Activated naive CD4-positive, alpha-beta T cell treated with anti-CD3 and anti-CD28 coated beads, Interleukin-2, amount 50 U/mL, for 24 hours (primary cell): ENCODE results near the gene RAD51D.
"Not testable (repeated sequence)": the region's sequence is repeated elsewhere in the genome, so short reads cannot be mapped to it uniquely, and the experiment has no call there.

Experiments used
- H3K27ac Mint-ChIP-seq: one replicate; pipeline ENCODE4 v1.8.0; 2021; ENCODE audit warnings: mild to moderate bottlenecking, mixed read lengths
- H3K27me3 Mint-ChIP-seq: one replicate; pipeline ENCODE4 v1.8.0; 2021; ENCODE audit warnings: mixed read lengths
- H3K36me3 Mint-ChIP-seq: one replicate; pipeline ENCODE4 v1.8.0; 2021; ENCODE audit warnings: mixed read lengths
- H3K4me1 Mint-ChIP-seq: one replicate; pipeline ENCODE4 v1.8.0; 2021; ENCODE audit warnings: mixed read lengths
- H3K4me3 Mint-ChIP-seq: one replicate; pipeline ENCODE4 v1.8.0; 2021; ENCODE audit warnings: mild to moderate bottlenecking, mixed read lengths
- H3K9me3 Mint-ChIP-seq: one replicate; pipeline ENCODE4 v1.8.0; 2021; ENCODE audit warnings: mixed read lengths

Gene RAD51D

DNA sequence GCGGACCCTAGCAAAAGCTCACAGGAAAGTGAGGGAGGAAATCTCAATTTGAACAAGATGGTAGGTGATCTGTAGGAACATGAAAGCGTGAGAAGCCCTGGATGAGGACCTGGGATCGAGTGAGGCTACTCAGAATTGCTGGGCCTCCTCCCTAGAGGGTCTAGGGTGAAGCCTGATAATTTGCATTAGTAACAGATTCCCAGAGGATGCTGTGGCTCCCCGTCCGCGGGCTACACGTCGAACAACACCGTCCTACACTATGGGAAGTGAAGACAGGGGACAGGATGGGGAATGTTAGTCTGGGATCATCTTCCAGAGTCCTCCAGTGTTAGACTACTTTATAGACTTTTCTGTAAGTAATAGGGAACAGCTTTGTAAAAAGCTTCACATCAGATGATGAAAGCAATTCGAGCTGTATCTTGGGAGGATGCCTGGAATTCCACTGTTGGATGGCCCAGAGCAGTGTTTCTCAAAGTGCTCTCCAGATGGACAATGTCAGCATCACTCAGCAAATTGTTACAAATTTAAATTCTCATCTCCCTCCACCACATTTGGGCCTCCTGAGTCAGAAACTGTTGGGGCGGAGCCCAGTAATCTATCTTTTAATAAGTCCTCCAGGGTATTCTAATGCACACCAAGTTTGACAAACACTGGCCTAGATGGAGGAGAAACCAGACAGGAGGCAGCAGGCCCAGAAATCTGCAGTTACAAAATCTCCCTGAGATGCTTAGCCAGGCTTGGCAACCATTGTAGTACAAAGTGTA lies 8.3 kb upstream of the RAD51D start:
- no peaks in the 10 kb centered on the region for H3K9me3 Mint-ChIP-seq
- no peak overlapping the region for H3K4me3 Mint-ChIP-seq

DNA sequence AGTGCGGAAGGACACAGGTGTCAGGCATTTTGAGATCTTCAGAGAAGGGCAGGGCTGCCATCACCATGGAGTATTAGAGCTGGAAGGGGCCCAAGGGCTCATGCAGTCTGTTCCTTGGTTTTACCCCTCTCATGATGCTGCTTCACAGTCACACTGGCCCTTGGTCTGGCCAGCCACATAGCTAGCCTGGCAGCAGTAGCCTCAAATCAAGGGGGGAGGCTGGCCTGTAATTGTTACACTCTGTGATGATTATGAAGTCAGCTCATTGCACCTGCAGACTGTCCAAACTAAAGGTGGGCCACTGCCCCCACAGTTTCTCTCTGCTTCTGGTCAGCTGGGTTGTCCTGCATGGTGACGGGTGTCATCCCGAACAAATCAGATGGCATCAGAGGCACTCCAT lies 1.7 kb upstream of the RAD51D start, which contains the start of gene FNDC8:
Gene FNDC8, plus strand, starts transcription at position 301 of the 400 bp plus-strand sequence. Its CDS starts 79 bp downstream, at position 380.
- peak within 1 kb of the TSS; percentile 36 for H3K4me3 Mint-ChIP-seq
- H3K27me3 Mint-ChIP-seq, result no peaks in the 10 kb centered on the region
- H3K9me3 Mint-ChIP-seq, result no peaks in the 10 kb centered on the region
- peaks cover 22% of the 10 kb centered on the region for H3K4me1 Mint-ChIP-seq
- H3K36me3 Mint-ChIP-seq, result peaks cover 3% of the 10 kb centered on the region
- peak within 1 kb of the TSS; percentile 59 for H3K27ac Mint-ChIP-seq

More for the DNA sequence above, 8.3 kb upstream of the RAD51D start:
- Mint-ChIP-seq H3K27ac (no peak overlapping the region), H3K36me3 (no peaks in the 10 kb centered on the region), H3K27me3 (no peaks in the 10 kb centered on the region), H3K4me1 (no peaks in the 10 kb centered on the region)

- peaks cover 32% of the 10 kb centered on the region for H3K4me1 Mint-ChIP-seq
- H3K27ac Mint-ChIP-seq, result peak overlapping the region; percentile 57
These were observed 1.7 kb downstream of the RAD51D start for GRCh38 chr17:35117984-35118383.

GRCh38 chr17:35116845-35117244 lies 2.8 kb downstream of the RAD51D start:
- H3K4me3 Mint-ChIP-seq, result no peak overlapping the region
- H3K4me1 Mint-ChIP-seq, result peaks cover 34% of the 10 kb centered on the region
- no peaks in the 10 kb centered on the region for H3K9me3 Mint-ChIP-seq
- H3K27ac Mint-ChIP-seq, result no peak overlapping the region
- H3K27me3 Mint-ChIP-seq, result no peaks in the 10 kb centered on the region
- H3K36me3 Mint-ChIP-seq, result peaks cover 3% of the 10 kb centered on the region

More at GRCh38 chr17:35117984-35118383, 1.7 kb downstream of the RAD51D start:
- Mint-ChIP-seq H3K27me3 (no peaks in the 10 kb centered on the region), H3K36me3 (peaks cover 3% of the 10 kb centered on the region), H3K9me3 (no peaks in the 10 kb centered on the region), H3K4me3 (peak overlapping the region; percentile 91)

DNA sequence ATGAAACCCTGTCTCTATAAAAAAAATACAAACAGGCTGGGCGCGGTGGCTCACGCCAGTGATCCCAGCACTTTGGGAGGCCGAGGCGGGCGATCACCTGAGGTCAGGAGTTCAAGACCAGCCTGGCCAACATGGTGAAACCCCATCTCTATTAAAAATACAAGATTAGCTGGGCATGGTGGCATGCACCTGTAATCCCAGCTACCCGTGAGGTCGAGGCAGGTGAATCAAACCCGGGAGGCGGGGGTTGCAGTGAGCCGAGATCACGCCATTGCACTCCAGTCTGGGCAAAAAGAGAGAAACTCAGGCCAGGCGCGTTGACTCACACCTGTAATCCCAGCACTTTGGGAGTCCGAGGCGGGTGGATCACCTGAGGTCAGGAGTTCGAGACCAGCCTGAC lies 8.9 kb downstream of the RAD51D start:
- not testable (repeated sequence) for H3K9me3 Mint-ChIP-seq, H3K4me1 Mint-ChIP-seq, H3K27me3 Mint-ChIP-seq, H3K4me3 Mint-ChIP-seq, H3K27ac Mint-ChIP-seq
- H3K36me3 Mint-ChIP-seq, result peaks cover 12% of the 10 kb centered on the region

- peak overlapping the region; percentile 31 for H3K27ac Mint-ChIP-seq
- no peaks in the 10 kb centered on the region for H3K9me3 Mint-ChIP-seq
- no peaks in the 10 kb centered on the region for H3K4me1 Mint-ChIP-seq
- no peaks in the 10 kb centered on the region for H3K27me3 Mint-ChIP-seq
- peaks cover 20% of the 10 kb centered on the region for H3K36me3 Mint-ChIP-seq
- no peak overlapping the region for H3K4me3 Mint-ChIP-seq
These were observed 14.7 kb downstream of the RAD51D start for GRCh38 chr17:35104844-35105450.

DNA sequence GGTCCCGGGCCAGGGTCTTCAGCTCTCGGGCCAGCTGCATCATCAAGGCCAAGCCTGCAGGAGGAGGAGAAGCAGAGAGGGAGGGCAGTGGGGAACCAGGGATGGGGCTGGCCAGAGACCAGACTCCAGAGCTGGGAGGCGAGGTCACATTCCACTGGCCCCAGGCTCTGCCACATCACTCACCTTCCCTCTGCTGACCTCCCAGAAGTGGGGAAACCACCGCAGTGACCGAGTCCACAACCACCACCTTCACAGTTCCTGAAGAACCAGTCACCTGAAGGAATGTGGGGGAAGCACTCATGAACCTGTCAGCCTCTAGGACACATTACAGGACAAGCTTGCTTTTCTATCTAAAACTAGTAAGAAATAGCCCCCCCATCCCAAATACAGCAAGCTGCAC lies 16.4 kb downstream of the RAD51D start:
- H3K4me1 Mint-ChIP-seq, result no peaks in the 10 kb centered on the region
- H3K27me3 Mint-ChIP-seq, result no peaks in the 10 kb centered on the region
- H3K27ac Mint-ChIP-seq, result no peak overlapping the region
- H3K36me3 Mint-ChIP-seq, result peaks cover 21% of the 10 kb centered on the region
- H3K9me3 Mint-ChIP-seq, result no peaks in the 10 kb centered on the region
- H3K4me3 Mint-ChIP-seq, result no peak overlapping the region

DNA sequence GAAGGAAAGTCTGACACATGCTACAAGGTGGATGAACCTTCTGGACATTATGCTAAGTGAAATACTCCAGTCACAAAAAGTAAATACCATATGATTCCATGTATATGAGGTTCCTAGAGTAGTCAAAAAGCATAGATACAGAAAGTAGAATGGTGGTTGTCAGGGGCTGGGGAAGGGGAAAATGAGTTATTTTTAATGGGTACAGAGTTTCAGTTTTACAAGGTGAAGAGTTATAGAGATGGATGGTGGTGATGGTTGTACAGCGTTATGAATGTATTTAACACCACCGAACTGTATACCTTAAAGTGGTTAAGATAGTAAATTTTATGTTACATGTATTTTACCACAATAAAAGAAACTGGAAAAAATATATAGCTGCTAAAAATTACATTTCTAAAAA lies 17.9 kb downstream of the RAD51D start:
- Mint-ChIP-seq H3K4me1 (no peaks in the 10 kb centered on the region), H3K27me3 (no peaks in the 10 kb centered on the region), H3K27ac (no peak overlapping the region), H3K36me3 (peaks cover 19% of the 10 kb centered on the region), H3K4me3 (no peak overlapping the region), H3K9me3 (no peaks in the 10 kb centered on the region)

DNA sequence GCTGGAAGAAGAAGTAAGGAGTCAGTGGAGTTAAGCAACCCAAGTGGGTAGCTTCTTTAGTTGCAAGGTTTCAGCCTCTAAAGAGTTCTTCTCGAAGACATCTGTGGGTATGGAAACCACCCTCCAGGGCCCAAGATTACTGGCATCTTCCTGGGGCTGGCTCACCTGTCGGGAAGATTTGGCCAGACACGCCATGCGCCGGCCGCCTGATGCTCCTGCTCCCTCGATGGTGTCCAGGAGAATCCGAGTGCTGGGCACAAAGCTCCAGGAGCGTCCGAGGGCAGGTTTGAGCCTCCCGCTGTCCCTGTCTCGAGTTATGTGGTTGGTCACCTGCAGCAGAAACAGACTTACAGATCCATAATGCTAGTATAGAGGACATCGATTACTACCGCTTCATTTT lies 18.6 kb downstream of the RAD51D start:
- Mint-ChIP-seq H3K4me1 (no peaks in the 10 kb centered on the region), H3K36me3 (peaks cover 17% of the 10 kb centered on the region), H3K4me3 (no peak overlapping the region), H3K27me3 (no peaks in the 10 kb centered on the region), H3K27ac (no peak overlapping the region), H3K9me3 (no peaks in the 10 kb centered on the region)

- no peaks in the 10 kb centered on the region for H3K27me3 Mint-ChIP-seq
- no peaks in the 10 kb centered on the region for H3K4me1 Mint-ChIP-seq
- H3K27ac Mint-ChIP-seq, result no peak overlapping the region
- peaks cover 10% of the 10 kb centered on the region for H3K36me3 Mint-ChIP-seq
- H3K4me3 Mint-ChIP-seq, result no peak overlapping the region
- H3K9me3 Mint-ChIP-seq, result no peaks in the 10 kb centered on the region
These were observed 19.8 kb downstream of the RAD51D start for GRCh38 chr17:35099908-35100307.

DNA sequence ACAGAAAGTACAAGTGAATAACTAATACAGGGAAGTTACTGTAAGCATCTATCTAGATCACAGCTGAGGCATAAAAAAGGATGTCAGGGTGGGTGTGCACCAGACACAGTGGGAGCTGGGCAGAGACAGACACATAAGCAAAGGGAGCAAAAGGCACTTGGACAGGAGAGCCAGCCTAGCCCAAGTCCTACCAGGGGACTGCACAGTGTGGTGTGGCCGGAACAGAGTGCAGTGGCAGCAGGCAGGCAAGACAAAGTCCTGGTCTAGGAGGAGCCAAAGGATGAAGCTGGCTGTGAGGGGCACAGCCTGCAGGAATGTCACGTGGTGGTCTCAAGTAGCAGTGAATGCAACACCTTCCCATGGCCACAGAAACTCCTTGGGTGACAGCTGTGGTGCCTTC lies 21.9 kb downstream of the RAD51D start:
- no peaks in the 10 kb centered on the region for H3K4me1 Mint-ChIP-seq
- H3K4me3 Mint-ChIP-seq, result no peak overlapping the region
- no peaks in the 10 kb centered on the region for H3K27me3 Mint-ChIP-seq
- no peak overlapping the region for H3K27ac Mint-ChIP-seq
- peaks cover 10% of the 10 kb centered on the region for H3K36me3 Mint-ChIP-seq
- H3K9me3 Mint-ChIP-seq, result no peaks in the 10 kb centered on the region

GRCh38 chr17:35095741-35096140 lies 23.9 kb downstream of the RAD51D start:
- no peaks in the 10 kb centered on the region for H3K9me3 Mint-ChIP-seq
- H3K27me3 Mint-ChIP-seq, result no peaks in the 10 kb centered on the region
- no peak overlapping the region for H3K27ac Mint-ChIP-seq
- no peak overlapping the region for H3K4me3 Mint-ChIP-seq
- H3K4me1 Mint-ChIP-seq, result peaks cover 5% of the 10 kb centered on the region
- peaks cover 8% of the 10 kb centered on the region for H3K36me3 Mint-ChIP-seq

DNA sequence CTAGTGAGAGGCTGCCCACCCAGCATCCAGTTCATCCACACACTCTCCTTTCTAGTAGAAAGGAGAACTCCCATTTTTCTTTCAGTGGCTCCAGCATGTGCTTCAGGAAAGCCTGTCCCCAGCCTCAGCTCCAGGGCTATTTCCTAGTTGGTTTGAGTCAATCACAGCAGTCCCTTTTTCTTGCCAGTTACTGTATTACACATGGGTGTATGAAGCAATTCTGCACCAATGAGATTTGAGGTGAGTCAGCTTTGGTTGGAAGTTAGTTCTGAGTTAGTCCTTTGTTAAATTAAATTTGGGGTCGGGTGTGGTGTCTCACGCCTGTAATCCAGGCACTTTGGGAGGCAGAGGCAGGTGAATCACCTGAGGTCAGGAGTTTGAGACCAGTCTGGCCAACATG lies 24.8 kb downstream of the RAD51D start:
- H3K27ac Mint-ChIP-seq, result no peak overlapping the region
- H3K4me1 Mint-ChIP-seq, result peaks cover 12% of the 10 kb centered on the region
- H3K4me3 Mint-ChIP-seq, result no peak overlapping the region
- no peaks in the 10 kb centered on the region for H3K27me3 Mint-ChIP-seq
- no peaks in the 10 kb centered on the region for H3K9me3 Mint-ChIP-seq
- peaks cover 5% of the 10 kb centered on the region for H3K36me3 Mint-ChIP-seq

DNA sequence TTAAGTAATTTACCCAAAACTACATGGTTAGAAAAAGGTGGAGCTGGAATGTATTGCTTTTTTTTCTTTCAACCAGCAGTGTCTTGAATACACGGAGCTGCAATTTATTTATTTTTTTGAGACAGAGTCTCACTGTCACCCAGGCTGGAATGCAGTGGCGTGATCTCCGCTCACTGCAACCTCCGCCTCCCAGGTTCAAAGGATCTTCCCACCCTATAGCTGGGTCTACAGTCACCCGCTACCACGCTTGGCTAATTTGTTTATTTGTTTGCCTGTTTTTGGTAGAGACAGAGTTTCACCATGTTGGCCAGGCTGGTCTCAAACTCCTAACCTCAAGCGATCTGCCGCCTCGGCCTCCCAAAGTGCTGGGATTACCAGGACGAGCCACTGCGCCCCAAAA lies 29.0 kb downstream of the RAD51D start:
- Mint-ChIP-seq H3K4me1 (peaks cover 46% of the 10 kb centered on the region), H3K27ac (peak overlapping the region; percentile 23), H3K4me3 (peak overlapping the region; percentile 88)
- not testable (repeated sequence) for H3K36me3 Mint-ChIP-seq, H3K27me3 Mint-ChIP-seq, H3K9me3 Mint-ChIP-seq

DNA sequence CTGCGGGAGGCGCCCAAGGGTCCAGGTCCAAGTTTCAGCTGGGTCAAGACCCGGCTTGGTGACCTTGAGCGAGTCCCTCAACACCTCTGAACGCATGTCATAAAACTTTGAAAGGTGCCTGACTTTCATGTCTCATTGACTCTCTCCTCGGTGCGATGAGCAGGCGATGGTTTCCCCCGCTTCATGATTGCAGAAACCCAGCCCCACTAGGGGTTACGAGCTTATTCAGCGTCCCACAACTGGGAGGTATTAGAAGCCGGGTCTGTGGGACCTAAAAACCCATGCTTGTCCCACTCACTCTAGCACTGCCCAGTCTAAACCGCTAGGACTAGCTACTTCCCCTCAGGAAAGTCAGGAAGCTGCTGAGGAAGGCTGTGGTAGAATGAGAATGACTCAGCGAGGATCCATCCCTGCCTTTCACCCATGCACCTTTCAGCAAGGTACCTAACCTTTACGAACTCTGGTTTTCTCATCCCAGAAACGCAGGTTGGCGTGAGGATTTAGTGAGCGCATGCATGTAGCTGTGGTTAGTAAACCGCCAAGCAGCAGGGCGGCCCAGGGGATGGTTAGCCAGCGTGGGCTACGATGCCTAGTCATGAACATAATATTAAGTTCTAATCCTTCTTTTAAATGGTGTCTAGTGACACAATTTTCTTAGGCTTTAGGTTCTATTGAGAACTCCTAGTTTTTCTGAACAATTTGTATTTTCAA lies 29.9 kb downstream of the RAD51D start:
- Mint-ChIP-seq H3K27me3 (no peaks in the 10 kb centered on the region), H3K36me3 (no peaks in the 10 kb centered on the region), H3K27ac (peak overlapping the region; percentile 96), H3K4me1 (peaks cover 56% of the 10 kb centered on the region), H3K9me3 (no peaks in the 10 kb centered on the region), H3K4me3 (peak overlapping the region; percentile 88)
